ENCODE results near the gene SATB1.

SATB1 gene

DNA sequence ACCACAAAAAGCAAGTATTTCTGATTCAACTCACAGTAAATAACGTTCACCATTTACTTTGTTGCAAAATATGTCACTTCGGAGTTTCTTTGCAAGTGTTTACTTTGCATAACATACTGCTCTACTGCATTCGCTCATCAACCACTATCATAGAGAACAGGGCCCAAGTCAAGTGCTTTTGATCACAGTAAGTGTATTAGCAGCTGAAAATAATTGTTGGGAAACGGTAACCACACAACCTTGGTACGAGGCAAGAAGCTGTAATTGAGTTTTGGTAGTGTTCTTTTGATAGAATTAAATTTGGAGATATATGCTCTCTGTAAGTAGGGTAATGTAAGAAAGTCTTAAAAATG, 80.1 kb downstream of the SATB1 start:
- no peak for DNase-seq
- Histone ChIP-seq H3K27me3 (ENCODE audit: insufficient read depth, low read depth, severe bottlenecking) (no peaks in the 10 kb centered on the region), H3K9me3 (ENCODE audit: severe bottlenecking) (no peaks in the 10 kb centered on the region), H3K36me3 (no peaks in the 10 kb centered on the region), H3K27ac (no peak overlapping the region), H3K4me3 (ENCODE audit: low read depth, low read length) (no peak overlapping the region)
- no peak for TF ChIP-seq CTCF (IDR thresholded peaks at IDR 0.05; ENCODE audit: low read depth, low read length)

DNA sequence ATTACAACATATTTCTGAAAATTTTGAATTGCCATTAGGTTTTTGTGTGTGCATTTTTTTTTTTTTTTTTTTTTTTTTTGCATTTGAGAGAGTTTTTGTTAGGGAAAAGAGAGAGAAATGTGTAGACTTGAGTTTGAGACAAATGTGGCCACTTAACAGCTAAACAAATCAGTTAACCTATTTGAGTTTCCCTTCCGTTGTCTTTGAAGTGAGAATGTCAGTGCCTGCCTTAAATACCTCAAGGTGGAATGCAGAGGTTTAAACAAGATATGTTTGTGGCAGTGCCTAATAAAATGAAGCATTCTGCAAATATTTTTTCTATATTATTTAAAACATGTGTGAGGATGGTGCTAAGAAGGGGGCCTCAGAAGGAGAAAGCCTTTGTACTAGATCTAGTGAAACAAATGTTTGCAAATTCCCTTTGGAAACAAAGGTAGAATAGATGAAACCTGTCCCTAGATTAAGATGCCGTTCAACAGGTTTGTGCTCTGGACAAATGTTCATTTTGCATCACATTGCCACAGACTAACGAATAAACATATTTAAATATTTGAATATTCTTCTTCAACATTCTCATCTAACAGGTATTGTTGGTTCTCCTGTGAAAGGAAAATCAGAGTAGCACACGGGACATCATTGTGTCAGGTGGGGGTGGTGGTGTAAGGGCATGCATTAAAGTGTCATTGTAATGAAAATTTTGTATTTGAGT, 80.7 kb downstream of the SATB1 start:
- H3K4me3 ChIP-seq (ENCODE audit: low read depth, low read length), result no peak overlapping the region
- H3K36me3 ChIP-seq, result no peaks in the 10 kb centered on the region
- no peaks in the 10 kb centered on the region for H3K9me3 ChIP-seq (ENCODE audit: severe bottlenecking)
- DNase-seq, result no peak
- no peaks in the 10 kb centered on the region for H3K27me3 ChIP-seq (ENCODE audit: insufficient read depth, low read depth, severe bottlenecking)
- TF ChIP-seq CTCF (IDR thresholded peaks at IDR 0.05; ENCODE audit: low read depth, low read length), result no peak
- H3K27ac ChIP-seq, result no peak overlapping the region

DNA sequence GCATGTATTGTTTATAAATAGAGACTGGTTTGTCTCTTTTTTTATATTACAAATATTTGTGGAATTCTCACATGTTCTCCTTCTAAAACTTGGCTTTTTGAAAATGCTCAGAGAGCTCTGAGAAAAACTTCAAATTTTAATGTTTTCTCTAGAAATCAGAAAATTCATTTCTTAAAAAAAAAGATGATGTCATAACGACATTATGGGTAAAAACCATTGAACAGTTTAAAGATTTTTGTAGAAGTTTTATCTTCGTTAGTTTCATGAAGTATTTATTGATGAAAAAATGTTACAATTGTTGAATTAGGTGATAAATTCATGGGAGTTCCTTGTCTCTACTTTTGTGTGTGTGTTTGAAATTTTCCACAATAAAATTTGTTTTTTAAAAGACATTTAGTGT, 81.3 kb downstream of the SATB1 start:
- Histone ChIP-seq H3K27ac (no peak overlapping the region), H3K4me3 (ENCODE audit: low read depth, low read length) (no peak overlapping the region), H3K36me3 (no peaks in the 10 kb centered on the region), H3K27me3 (ENCODE audit: insufficient read depth, low read depth, severe bottlenecking) (no peaks in the 10 kb centered on the region), H3K9me3 (ENCODE audit: severe bottlenecking) (no peaks in the 10 kb centered on the region)
- DNase-seq, result no peak
- TF ChIP-seq CTCF (IDR thresholded peaks at IDR 0.05; ENCODE audit: low read depth, low read length), result no peak

GRCh38 chr3:18338827-18339514, 86.2 kb downstream of the SATB1 start:
- Histone ChIP-seq H3K9me3 (ENCODE audit: severe bottlenecking) (no peaks in the 10 kb centered on the region), H3K27ac (no peak overlapping the region), H3K36me3 (no peaks in the 10 kb centered on the region), H3K27me3 (ENCODE audit: insufficient read depth, low read depth, severe bottlenecking) (no peaks in the 10 kb centered on the region), H3K4me3 (ENCODE audit: low read depth, low read length) (no peak overlapping the region)
- no peak for TF ChIP-seq CTCF (IDR thresholded peaks at IDR 0.05; ENCODE audit: low read depth, low read length)
- no peak for DNase-seq

- no peak for DNase-seq
- H3K9me3 ChIP-seq (ENCODE audit: severe bottlenecking), result no peaks in the 10 kb centered on the region
- TF ChIP-seq CTCF (IDR thresholded peaks at IDR 0.05; ENCODE audit: low read depth, low read length), result no peak
- H3K4me3 ChIP-seq (ENCODE audit: low read depth, low read length), result no peak overlapping the region
- H3K27me3 ChIP-seq (ENCODE audit: insufficient read depth, low read depth, severe bottlenecking), result no peaks in the 10 kb centered on the region
- no peak overlapping the region for H3K27ac ChIP-seq
- H3K36me3 ChIP-seq, result no peaks in the 10 kb centered on the region
Observed at GRCh38 chr3:18337231-18337630, 87.9 kb downstream of the SATB1 start.

All from WERI-Rb-1 (cell line).